Activated T-helper 17 cell treated with anti-CD3 and anti-CD28 coated beads, Interleukin-2, amount 50 U/mL, for 72 hours (primary cell): ENCODE measurements around the gene FLNB. TPM values are rescaled to one million over a fixed set of nuclear protein-coding genes. Genes with fewer than 3 reads are reported as not detected.

Experiments used
- ATAC-seq: fragments of 150-1000 bp; cut with Tn5 transposase; replicated peaks from 2 replicates; pipeline ENCODE4 v1.10.0; 2021; ENCODE audit warnings: mild to moderate bottlenecking, moderate library complexity
- H3K27ac Mint-ChIP-seq: one replicate; pipeline ENCODE4 v1.8.0; 2022; ENCODE audit warnings: mixed read lengths
- H3K27me3 Mint-ChIP-seq: one replicate; pipeline ENCODE4 v1.8.0; 2022; ENCODE audit warnings: mixed read lengths
- H3K36me3 Mint-ChIP-seq: one replicate; pipeline ENCODE4 v1.8.0; 2022; ENCODE audit warnings: low read depth, mild to moderate bottlenecking, mixed read lengths
- H3K4me1 Mint-ChIP-seq: one replicate; pipeline ENCODE4 v1.8.0; 2022; ENCODE audit warnings: mixed read lengths
- H3K4me3 Mint-ChIP-seq: one replicate; pipeline ENCODE4 v1.8.0; 2022; ENCODE audit warnings: mild to moderate bottlenecking, mixed read lengths
- H3K9me3 Mint-ChIP-seq: one replicate; pipeline ENCODE4 v1.8.0; 2022; ENCODE audit warnings: mixed read lengths
- total RNA-seq, 2 donors: library from RNA; stranded (reverse); gene quantifications; one replicate each; pipeline ENCODE4 v1.2.3, GENCODE V29; 2022

Gene FLNB
- total RNA-seq, 2 donors from 2014 or later: 22.5 to 23.6 TPM

- ATAC-seq: no peak
- H3K4me3 Mint-ChIP-seq: no peak overlapping the region
These were observed 146.6 kb downstream of the FLNB start for GRCh38 chr3:58154626-58155449.

DNA sequence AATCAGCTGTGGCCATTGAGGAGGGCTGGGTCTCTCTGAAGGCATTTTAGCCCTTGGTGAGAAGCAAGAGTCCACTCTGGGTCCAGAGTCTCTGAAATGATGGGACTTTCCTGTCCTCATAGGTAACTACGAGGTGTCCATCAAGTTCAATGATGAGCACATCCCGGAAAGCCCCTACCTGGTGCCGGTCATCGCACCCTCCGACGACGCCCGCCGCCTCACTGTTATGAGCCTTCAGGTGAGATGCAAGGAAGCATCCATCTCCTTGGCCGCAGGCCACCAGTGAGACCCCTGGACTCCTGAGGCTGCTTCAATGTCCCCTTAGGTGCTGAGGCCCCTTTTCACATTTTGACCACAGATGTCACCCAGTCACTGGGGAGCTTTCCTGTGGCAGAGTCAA is 147.6 kb downstream of the FLNB start:
- Mint-ChIP-seq H3K4me3 (no peak overlapping the region), H3K27ac (no peak overlapping the region), H3K36me3 (peaks cover 15% of the 10 kb centered on the region)

More at GRCh38 chr3:58154626-58155449, 146.6 kb downstream of the FLNB start:
- Mint-ChIP-seq H3K4me1 (peaks cover 5% of the 10 kb centered on the region), H3K27me3 (no peaks in the 10 kb centered on the region), H3K36me3 (peaks cover 20% of the 10 kb centered on the region), H3K9me3 (no peaks in the 10 kb centered on the region), H3K27ac (peak overlapping the region; percentile 63)

GRCh38 chr3:58157700-58158099 is 149.5 kb downstream of the FLNB start:
- peaks cover 6% of the 10 kb centered on the region for H3K36me3 Mint-ChIP-seq
- H3K4me3 Mint-ChIP-seq: no peak overlapping the region
- H3K4me1 Mint-ChIP-seq: no peaks in the 10 kb centered on the region
- H3K27ac Mint-ChIP-seq: no peak overlapping the region
- no peaks in the 10 kb centered on the region for H3K27me3 Mint-ChIP-seq
- H3K9me3 Mint-ChIP-seq: no peaks in the 10 kb centered on the region
- ATAC-seq: no peak

More for the DNA sequence above, 147.6 kb downstream of the FLNB start:
- H3K9me3 Mint-ChIP-seq: no peaks in the 10 kb centered on the region
- peaks cover 5% of the 10 kb centered on the region for H3K4me1 Mint-ChIP-seq
- no peaks in the 10 kb centered on the region for H3K27me3 Mint-ChIP-seq
- ATAC-seq: no peak

- H3K4me1 Mint-ChIP-seq: no peaks in the 10 kb centered on the region
- no peak overlapping the region for H3K4me3 Mint-ChIP-seq
- no peaks in the 10 kb centered on the region for H3K9me3 Mint-ChIP-seq
- ATAC-seq: no peak
- no peaks in the 10 kb centered on the region for H3K27me3 Mint-ChIP-seq
- H3K27ac Mint-ChIP-seq: no peak overlapping the region
- H3K36me3 Mint-ChIP-seq: peaks cover 12% of the 10 kb centered on the region
These were observed 150.4 kb downstream of the FLNB start for GRCh38 chr3:58158442-58159153.

GRCh38 chr3:58160399-58160798 is 152.2 kb downstream of the FLNB start:
- Mint-ChIP-seq H3K9me3 (no peaks in the 10 kb centered on the region), H3K36me3 (peaks cover 18% of the 10 kb centered on the region), H3K27me3 (no peaks in the 10 kb centered on the region), H3K27ac (no peak overlapping the region), H3K4me3 (no peak overlapping the region), H3K4me1 (no peaks in the 10 kb centered on the region)
- ATAC-seq: no peak

DNA sequence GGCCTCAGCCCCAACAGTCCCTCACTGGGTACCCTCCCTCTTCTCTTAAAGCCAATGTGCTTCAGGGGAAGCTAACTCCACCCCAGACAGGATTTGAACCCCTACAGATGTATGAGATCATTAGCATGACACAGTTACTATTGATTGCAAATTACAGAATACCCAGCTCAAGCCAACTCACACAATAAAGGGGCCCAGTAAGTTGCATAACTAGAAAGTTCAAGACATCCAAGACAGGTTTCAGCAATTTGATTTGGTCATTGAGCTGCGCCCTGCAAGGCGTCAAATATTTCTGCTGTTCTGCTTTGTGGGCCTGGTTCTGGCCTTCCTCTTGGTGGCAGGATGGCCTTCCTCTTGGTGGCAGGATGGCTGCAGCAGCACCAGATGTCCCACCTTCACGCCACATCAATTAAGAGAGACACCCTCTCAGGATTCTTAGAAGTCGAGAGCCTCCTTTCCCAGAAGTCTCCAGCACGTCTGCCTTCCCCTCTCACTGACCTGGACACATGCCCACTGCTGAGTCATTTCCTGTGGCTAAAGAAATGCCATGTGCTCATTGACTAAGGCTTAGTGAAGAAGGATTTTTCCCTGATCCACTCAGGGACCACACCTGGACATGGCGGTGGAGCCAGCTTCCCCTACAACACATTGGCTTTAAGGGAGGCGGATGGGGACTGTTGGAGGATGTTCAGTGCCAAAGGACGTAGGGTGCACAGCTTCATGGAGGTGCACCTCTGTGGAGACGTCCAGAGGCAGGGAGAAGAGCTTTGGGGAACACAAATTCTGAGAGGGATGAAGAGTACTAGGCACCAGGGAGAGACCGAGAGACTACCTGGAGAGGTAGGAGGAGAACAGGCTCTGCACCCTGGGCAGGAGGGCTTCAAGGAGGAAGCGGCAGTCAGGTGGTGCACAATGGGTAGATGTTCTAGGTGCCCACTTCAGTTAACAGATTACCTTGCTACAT is 153.5 kb downstream of the FLNB start:
- Mint-ChIP-seq H3K9me3 (no peaks in the 10 kb centered on the region), H3K4me3 (no peak overlapping the region), H3K27ac (peak overlapping the region; percentile 18), H3K4me1 (no peaks in the 10 kb centered on the region), H3K36me3 (peaks cover 18% of the 10 kb centered on the region), H3K27me3 (no peaks in the 10 kb centered on the region)
- no peak for ATAC-seq

DNA sequence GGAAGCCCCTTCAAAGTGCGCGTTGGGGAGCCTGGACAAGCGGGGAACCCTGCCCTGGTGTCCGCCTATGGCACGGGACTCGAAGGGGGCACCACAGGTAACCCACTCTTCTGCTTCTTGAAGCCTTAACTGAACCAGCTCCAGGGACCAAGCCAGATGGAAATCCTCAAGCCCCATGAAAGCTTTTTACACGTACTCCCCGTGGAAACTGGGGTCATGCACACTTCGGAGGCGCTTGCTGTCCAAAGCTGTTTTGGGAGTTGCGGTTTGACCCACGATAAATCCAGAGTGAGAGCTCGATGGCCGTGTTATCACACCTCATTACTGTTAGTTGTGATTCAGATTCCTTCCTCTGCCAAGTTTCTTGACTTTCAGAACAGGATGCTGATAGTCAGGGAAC is 155.0 kb downstream of the FLNB start:
- H3K9me3 Mint-ChIP-seq: no peaks in the 10 kb centered on the region
- peaks cover 18% of the 10 kb centered on the region for H3K36me3 Mint-ChIP-seq
- no peaks in the 10 kb centered on the region for H3K4me1 Mint-ChIP-seq

DNA sequence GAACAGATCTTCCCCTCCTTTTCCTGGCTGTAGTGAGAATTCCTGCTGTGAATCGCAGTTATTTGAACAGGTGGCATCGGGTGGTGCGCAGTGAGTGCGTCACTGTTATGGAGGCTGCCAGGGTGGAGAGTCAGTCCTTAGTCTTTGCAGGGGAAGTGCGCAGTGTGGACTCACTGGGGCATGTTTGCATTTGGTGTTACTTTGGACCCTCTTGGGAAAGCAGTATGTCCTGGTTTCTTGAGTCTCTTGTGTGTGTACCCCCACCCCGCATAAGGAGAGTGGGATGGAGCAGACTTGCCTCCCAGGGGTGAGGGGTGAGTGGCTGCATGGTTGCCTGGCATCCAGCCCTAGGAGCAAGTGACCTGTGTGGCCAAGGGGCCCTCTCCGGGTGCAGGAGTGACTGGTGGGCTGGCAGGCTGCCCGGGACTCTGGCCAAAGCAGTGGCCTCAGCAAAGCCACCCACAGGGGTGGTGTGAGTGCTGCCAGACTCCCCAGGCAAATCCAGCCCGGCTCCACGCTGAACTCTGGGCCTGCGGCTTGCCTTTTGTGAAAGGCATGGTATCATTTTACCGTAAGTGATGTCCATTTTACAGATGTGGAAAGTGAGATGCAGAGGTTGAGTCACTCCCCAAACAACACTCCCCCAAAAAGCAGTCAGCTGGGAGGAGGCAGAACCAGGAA is 156.1 kb downstream of the FLNB start:
- H3K4me3 Mint-ChIP-seq: no peak overlapping the region
- no peak for ATAC-seq
- H3K36me3 Mint-ChIP-seq: peaks cover 19% of the 10 kb centered on the region
- H3K27me3 Mint-ChIP-seq: no peaks in the 10 kb centered on the region
- no peaks in the 10 kb centered on the region for H3K9me3 Mint-ChIP-seq
- H3K4me1 Mint-ChIP-seq: no peaks in the 10 kb centered on the region
- H3K27ac Mint-ChIP-seq: no peak overlapping the region

More for the DNA sequence above, 155.0 kb downstream of the FLNB start:
- Mint-ChIP-seq H3K4me3 (no peak overlapping the region), H3K27ac (no peak overlapping the region), H3K27me3 (no peaks in the 10 kb centered on the region)
- no peak for ATAC-seq

DNA sequence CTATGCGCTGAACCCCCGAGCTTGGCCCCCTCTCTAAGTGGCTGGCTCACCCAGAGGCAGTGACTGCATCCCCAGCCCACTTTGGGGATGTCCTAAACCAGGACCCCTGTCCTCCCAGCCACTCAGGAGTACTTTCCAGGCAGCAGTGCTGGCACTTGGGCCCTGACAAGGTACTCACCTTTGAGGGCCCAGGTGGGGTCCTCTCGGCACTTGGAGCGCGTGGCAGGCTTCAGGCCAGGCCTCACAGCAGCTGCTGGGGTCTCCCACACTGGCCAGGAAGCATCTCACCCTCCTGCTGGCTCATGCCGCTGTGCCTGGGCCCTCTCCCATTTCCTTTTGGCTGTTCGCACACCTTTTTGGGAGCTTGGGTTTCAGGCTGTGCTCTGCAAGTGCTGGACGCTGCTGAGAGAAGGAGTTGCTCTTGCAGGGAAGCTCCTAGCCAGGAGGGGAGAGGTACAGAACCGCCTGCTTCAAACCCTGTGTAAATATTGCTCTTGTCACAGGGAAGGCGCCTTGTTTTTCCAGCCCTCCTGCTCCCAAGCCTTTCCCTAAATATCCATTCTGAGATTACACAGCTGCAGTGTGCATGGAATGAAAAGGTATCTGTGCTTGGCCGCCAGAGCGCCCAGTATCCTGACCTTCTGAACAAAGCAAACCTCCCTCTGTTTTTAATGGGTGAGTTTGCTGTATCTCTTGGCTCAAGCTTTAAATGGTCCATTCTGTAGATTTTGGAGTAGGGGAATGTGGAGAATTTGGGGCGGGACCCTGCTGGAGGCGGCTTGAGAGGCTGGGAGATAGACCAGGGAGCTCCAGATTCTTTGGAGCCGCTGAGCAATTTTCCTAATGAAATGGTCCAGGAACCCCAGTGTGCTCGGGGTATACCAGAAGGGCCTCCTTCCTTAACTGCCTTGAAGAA is 156.9 kb downstream of the FLNB start:
- Mint-ChIP-seq H3K27me3 (no peaks in the 10 kb centered on the region), H3K36me3 (peaks cover 21% of the 10 kb centered on the region), H3K27ac (no peak overlapping the region), H3K4me1 (no peaks in the 10 kb centered on the region), H3K4me3 (no peak overlapping the region), H3K9me3 (no peaks in the 10 kb centered on the region)
- ATAC-seq: no peak

DNA sequence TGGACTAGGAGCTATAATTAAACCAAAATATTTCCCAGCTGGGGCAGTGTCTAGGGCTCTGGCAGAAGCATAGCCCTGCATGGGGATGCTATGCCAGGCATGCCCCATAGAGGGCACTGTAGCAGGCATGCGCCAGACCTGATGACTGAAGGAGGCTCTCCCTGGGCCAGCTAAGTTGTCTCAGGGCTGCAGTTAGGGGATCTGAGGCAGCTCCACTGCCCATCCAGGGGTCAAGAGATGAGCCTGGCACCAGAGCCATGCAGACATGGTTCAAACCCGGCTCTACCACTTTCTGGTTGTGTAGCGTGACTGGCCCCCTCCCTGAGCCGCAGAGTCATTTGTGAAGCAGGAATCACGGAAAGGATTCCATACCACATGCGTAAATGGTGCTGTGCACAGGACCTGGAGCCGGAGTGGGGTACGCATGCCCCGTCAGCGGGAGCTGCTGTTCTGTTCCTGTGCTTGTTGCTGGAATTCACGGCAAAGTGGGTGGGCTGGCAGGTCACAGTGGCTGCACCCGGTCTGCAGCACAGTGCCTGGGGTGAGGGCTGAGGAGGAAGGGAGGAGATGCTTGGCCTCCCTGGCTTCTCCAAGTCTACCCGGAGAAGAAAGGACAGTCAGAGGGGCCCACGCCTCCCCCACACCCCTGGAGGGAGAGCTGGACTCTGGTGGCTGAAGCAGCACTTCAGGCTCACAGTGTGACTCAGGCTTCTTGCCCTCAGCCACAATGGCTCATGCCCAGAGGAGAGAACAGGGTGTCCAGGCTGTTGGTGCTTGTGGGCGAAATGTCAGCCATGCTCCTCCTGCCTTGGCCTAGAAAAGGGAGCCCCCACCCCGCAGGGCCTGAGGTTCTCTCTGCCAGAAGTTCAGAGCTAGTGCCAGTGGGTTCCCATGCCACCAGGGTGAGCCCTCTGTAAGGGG is 159.5 kb downstream of the FLNB start:
- Mint-ChIP-seq H3K4me1 (no peaks in the 10 kb centered on the region), H3K27ac (no peak overlapping the region), H3K36me3 (peaks cover 28% of the 10 kb centered on the region), H3K4me3 (no peak overlapping the region), H3K27me3 (no peaks in the 10 kb centered on the region), H3K9me3 (no peaks in the 10 kb centered on the region)
- ATAC-seq: peak; percentile 83

DNA sequence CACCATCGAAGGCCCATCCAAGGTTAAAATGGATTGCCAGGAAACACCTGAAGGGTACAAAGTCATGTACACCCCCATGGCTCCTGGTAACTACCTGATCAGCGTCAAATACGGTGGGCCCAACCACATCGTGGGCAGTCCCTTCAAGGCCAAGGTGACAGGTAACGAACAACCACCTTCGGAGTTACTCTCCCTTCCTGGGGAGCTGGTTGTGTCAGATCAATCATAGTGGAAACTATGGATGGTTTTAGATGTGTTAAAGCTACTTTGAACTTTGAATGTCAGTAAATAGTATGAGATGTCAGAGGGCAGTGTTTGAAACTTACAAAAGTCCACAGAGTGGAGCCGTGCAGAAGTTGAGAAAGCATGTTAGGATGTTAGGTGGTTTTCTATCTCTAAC is 160.3 kb downstream of the FLNB start:
- Mint-ChIP-seq H3K4me3 (no peak overlapping the region), H3K9me3 (no peaks in the 10 kb centered on the region), H3K27me3 (no peaks in the 10 kb centered on the region), H3K27ac (peak overlapping the region; percentile 65), H3K4me1 (no peaks in the 10 kb centered on the region), H3K36me3 (peaks cover 23% of the 10 kb centered on the region)
- ATAC-seq: no peak

DNA sequence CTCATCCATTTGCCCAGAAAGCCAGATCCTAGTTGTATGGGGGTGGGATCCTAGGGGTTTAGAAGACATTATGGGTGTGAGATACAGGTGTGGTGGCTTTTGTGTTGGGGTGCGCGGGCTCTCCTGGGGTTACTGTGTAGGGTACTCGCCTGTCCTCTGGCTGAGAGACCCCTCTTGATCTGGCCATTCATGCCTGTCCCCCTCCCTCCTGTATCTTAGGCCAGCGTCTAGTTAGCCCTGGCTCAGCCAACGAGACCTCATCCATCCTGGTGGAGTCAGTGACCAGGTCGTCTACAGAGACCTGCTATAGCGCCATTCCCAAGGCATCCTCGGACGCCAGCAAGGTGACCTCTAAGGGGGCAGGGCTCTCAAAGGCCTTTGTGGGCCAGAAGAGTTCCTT is 161.1 kb downstream of the FLNB start:
- no peaks in the 10 kb centered on the region for H3K4me1 Mint-ChIP-seq
- no peak overlapping the region for H3K27ac Mint-ChIP-seq
- no peak for ATAC-seq
- H3K4me3 Mint-ChIP-seq: no peak overlapping the region
- H3K9me3 Mint-ChIP-seq: no peaks in the 10 kb centered on the region
- peaks cover 16% of the 10 kb centered on the region for H3K36me3 Mint-ChIP-seq
- H3K27me3 Mint-ChIP-seq: no peaks in the 10 kb centered on the region
